ENCODE measurements around the gene TMEM150B.
"Not testable (repeated sequence)": the region's sequence is repeated elsewhere in the genome, so short reads cannot be mapped to it uniquely, and the experiment has no call there.

Gene TMEM150B

DNA sequence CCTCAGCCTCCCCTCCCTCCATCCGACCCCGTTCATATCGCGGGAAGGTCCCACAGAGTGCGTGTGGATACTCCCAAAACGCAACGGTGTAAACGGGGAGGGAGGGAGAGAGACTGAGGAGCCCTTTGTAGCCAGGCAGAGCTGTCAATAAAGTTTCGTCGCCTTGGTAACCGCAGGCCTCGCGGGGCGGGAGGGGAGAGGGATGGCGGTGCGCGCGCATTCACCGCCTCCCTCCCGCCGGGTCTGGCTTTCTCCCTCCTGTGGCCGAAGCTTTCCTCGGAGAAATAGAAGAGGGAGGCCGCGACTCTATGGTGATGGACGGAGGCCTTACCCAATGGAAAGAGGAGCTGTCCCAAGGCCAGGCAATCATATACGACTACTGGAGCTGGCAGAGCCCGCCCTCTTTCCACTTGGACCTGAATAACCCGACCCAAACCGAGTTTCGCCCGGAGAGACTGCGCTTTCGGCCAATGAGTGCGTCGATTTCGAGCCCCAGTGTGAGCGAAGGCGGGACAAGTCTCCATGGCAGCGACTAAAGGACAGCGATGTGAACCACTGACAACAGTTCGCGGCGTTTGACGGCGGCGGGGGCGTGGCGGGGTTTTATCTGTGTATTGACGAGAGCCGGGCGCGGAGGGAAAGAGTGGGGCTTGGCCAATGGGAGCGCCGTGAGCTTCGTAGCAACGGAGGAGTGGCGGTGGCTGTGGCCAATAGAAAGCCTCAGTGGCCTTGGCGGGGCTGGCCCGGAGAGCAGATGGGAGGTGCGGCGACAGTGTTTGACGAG, 14.2 kb upstream of the TMEM150B start, which contains the start of gene KMT5C:
Gene KMT5C (plus strand): TSS at position 772 of the 784 bp plus-strand sequence. CDS start 2,061 bp downstream, outside the sequence.
- DNase-seq (ENCODE audit: low spot score), result peak; percentile 100

- no peak for DNase-seq (ENCODE audit: low spot score)
These were observed 11.0 kb upstream of the TMEM150B start for GRCh38 chr19:55336101-55336500.

GRCh38 chr19:55333870-55334269, 8.7 kb upstream of the TMEM150B start:
- no peak for DNase-seq (ENCODE audit: low spot score)

DNA sequence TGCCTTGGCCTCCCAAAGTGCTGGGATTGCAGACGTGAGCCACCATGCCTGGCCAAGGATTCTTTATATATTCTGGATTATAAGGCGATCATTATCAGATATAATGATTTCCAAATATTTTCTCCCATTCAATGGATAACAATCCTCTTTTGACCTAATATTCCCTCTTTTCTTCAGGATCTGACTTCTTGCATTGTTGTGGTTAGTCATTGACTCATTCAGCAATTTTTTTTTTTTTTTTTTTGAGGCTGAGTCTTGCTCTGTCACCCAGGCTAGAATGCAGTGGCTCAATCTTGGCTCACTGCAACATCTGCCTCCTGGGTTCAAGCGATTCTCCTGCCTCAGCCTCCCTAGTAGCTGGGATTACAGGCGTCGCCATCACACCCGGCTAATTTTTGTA, 4.7 kb upstream of the TMEM150B start:
- not testable (repeated sequence) for DNase-seq (ENCODE audit: low spot score)

DNA sequence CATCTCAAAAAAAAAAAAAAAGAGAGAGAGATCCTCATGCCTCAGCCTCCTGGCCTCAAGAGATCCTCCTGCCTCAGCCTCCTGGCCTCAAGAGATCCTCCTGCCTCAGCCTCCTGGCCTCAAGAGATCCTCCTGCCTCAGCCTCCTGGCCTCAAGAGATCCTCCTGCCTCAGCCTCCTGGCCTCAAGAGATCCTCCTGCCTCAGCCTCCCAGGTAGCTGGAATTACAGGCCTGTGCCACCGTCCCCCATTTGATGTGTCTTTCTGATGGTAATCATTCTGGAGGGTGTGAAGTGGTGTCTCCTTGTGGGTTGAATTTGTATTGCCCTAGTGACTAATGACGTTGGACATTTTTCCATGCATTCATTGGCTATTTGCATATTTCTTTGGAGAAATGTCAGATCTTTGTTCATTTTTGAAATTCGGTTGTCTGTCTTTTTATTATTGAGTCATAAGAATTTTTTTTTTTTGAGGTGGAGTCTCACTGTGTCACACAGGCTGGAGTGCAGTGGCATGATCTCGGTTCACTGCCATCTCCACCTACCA, 3.7 kb upstream of the TMEM150B start:
- not testable (repeated sequence) for DNase-seq (ENCODE audit: low spot score)

DNA sequence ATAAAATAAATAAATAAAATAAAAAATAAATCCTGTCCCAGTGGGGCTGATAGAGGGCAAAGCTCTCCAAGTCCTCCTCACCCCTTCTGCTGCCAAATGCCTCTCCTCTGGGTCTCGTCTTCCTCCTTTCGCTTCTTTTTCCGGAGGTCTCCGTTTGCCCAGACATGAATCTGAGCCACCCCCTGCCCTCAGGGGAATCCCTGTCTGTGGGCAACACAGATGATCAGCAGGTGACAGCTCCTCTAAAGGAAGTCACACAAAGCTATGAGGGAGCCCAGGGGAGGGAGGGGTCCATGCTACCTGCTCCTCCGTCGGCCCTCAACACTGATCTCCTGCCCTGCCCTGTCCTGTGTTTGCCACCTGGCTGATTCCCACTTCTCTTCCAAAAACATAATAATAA, 479 bp downstream of the TMEM150B start:
- DNase-seq (ENCODE audit: low spot score), result no peak

- no peak for DNase-seq (ENCODE audit: low spot score)
These were observed 2.8 kb downstream of the TMEM150B start for GRCh38 chr19:55322204-55322885.

- DNase-seq (ENCODE audit: low spot score), result no peak
These were observed 3.5 kb downstream of the TMEM150B start for GRCh38 chr19:55321466-55322137.

DNA sequence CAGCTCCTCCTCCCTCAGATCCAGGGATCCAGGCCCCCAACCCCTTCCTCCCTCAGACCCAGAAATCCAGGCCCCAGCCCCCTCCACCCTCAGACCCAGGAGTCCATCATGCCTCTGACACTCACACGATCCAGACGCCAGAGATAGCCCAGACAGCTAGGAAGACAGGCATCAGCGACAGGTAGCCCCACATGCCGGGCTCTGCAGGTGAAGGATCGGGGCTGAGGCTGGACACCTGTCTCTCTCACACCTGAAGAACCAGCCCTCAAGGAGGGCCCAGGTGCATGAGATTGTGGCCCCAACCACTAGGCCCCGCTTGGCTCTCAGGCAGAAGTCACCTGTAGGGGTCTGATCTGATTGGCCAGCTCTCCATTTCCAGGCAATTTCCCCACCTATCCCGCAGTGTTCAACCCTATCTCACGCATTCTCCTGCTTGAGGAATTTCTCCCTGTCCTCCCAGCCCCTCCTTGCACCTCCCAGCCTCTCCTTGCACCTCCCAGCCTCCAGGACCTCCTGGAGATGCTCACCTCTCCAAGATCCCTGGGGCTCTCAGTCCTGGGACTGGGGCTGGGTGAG, 4.2 kb downstream of the TMEM150B start:
- no peak for DNase-seq (ENCODE audit: low spot score)

- no peak for DNase-seq (ENCODE audit: low spot score)
These were observed 5.4 kb downstream of the TMEM150B start for GRCh38 chr19:55319785-55320184.

DNA sequence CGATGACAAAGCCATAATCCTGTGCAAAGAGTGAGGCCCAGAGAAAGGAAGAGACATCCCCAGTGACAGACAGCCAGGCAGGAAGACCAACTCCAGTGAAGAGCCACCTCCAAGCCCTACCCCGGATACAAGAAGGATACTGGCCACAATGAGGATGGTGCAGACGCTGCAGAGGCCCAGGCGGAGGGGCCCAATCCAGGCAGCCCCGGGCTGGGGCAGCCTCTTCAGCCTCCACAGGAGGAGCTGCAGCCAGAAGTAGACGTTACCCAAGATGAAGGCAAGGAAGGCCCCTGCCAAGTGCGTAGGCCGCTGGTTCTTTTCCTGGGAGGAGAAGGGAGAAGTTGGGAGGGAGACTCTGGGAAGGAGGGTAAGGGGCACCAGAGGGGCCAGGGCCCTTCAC, 8.5 kb downstream of the TMEM150B start:
- no peak for DNase-seq (ENCODE audit: low spot score)

GRCh38 chr19:55315956-55316525, 9.1 kb downstream of the TMEM150B start:
- DNase-seq (ENCODE audit: low spot score), result no peak

GRCh38 chr19:55314396-55314795, 10.7 kb downstream of the TMEM150B start:
- no peak for DNase-seq (ENCODE audit: low spot score)

GRCh38 chr19:55312621-55313512, 12.3 kb downstream of the TMEM150B start:
- no peak for DNase-seq (ENCODE audit: low spot score)

- no peak for DNase-seq (ENCODE audit: low spot score)
These were observed 13.3 kb downstream of the TMEM150B start for GRCh38 chr19:55311797-55312196.

DNA sequence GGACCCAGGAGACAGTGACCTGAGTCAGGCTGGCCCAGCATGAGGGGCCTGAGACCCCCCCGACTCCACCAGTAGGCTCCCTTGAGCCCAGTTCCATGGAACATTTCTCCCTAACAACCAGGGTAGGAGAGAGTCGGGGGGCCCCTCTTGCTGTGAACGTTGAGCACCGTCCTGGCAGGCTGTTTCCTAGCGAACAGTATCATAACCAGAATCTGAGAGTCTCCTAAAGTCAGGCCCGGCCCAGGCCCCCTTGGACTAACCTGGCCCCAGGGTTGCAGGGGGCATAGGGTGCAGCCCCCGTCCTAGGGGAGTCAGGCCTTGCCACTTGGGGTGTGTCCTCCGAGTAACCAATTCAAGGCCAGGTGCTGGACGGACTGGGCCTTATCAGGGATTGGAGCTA, 13.7 kb downstream of the TMEM150B start:
- no peak for DNase-seq (ENCODE audit: low spot score)

- DNase-seq (ENCODE audit: low spot score), result no peak
These were observed 14.6 kb downstream of the TMEM150B start for GRCh38 chr19:55310498-55310897.

GRCh38 chr19:55309448-55309847, 15.7 kb downstream of the TMEM150B start:
- no peak for DNase-seq (ENCODE audit: low spot score)

DNA sequence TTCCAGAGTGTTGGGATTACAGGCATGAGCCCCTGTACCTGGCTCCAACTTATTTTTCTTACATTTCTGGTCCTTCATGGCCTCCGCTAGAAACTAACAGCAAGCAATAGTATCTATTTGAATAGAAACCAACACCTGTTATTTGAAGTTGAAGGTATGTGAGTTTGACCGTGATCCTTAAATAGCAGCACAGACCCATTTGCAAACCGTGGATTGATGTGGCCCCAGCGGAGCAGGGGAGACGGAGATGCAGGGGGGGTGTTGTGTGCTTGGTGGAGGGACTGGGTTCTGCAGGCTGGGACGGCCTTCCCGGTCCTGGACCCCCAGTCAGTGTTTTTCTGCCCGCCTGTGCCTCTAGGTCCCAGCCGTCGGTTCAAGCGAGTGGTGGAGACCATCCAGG, 16.9 kb downstream of the TMEM150B start:
- no peak for DNase-seq (ENCODE audit: low spot score)

GRCh38 chr19:55306712-55307111, 18.4 kb downstream of the TMEM150B start:
- DNase-seq (ENCODE audit: low spot score), result no peak
